A673 (cell line): Measurements from ENCODE around the gene SEMA6B. TPM values are rescaled to one million over a fixed set of nuclear protein-coding genes. Genes with fewer than 3 reads are reported as not detected.

ENCODE experiments used
- BruUV-seq: library from RNA; stranded (reverse); fragments of 400-500 nt; replicated peaks from 2 replicates; lab custom pipeline; 2021; lab: Mats Ljungman, UMichigan
- CTCF ChIA-PET: fragments of 300-600 bp; sonication (Branson Sonifier 250); formaldehyde crosslinking; loops from one replicate; lab custom pipeline; 2022; ENCODE audit warnings: antibody characterized with exemption; lab: Charles Lee
- POLR2A ChIA-PET: fragments of 300-600 bp; sonication (Branson Sonifier 250); formaldehyde crosslinking; loops from one replicate; lab custom pipeline; 2022; ENCODE audit warnings: antibody characterized with exemption; ENCODE audit not compliant: low non-redundant PET; lab: Charles Lee
- DNase-seq: peaks from one replicate; pipeline ENCODE4 v3.0.0-alpha.2; 2015; ENCODE audit warnings: low spot score
- H3K27ac ChIP-seq: fragments of 200-600 bp; sonication (generic); 2 replicates; pipeline ENCODE4 v1.5.1; 2016; ENCODE audit warnings: mixed run types, low read depth, mild to moderate bottlenecking, mixed read lengths, antibody characterized with exemption, low read length; ENCODE audit not compliant: poor library complexity, severe bottlenecking
- H3K27me3 ChIP-seq: fragments of 200-600 bp; sonication (generic); replicated peaks from 2 replicates; pipeline ENCODE4 v1.6.1; 2017; ENCODE audit warnings: mixed run types, low read depth, mild to moderate bottlenecking, mixed read lengths, antibody characterized with exemption, low read length; ENCODE audit not compliant: insufficient read depth, poor library complexity
- H3K36me3 ChIP-seq: fragments of 200-600 bp; sonication (generic); 2 replicates; pipeline ENCODE4 v1.6.1; 2016; ENCODE audit warnings: mixed run types, mild to moderate bottlenecking, mixed read lengths, antibody characterized with exemption, low read length; ENCODE audit not compliant: insufficient read depth, poor library complexity, severe bottlenecking
- H3K4me1 ChIP-seq: fragments of 200-600 bp; sonication (generic); 2 replicates; pipeline ENCODE4 v1.6.1; 2017; ENCODE audit warnings: mixed run types, mild to moderate bottlenecking, mixed read lengths, antibody characterized with exemption, low read length; ENCODE audit not compliant: insufficient read depth, poor library complexity, severe bottlenecking
- H3K4me3 ChIP-seq: fragments of 200-600 bp; sonication (generic); 2 replicates; pipeline ENCODE4 v1.5.1; 2016; ENCODE audit warnings: low read depth, mixed run types, mild to moderate bottlenecking, mixed read lengths, low read length; ENCODE audit not compliant: poor library complexity, severe bottlenecking
- H3K9me3 ChIP-seq: fragments of 200-600 bp; sonication (generic); 2 replicates; pipeline ENCODE4 v1.6.1; 2016; ENCODE audit warnings: mixed run types, low read depth, mild to moderate bottlenecking, mixed read lengths, antibody characterized with exemption, low read length; ENCODE audit not compliant: poor library complexity, severe bottlenecking
- CTCF ChIP-seq: fragments of 300-800, 200-600 bp; sonication (generic); conservative IDR thresholded peaks from 2 replicates; pipeline ENCODE4 v1.5.1; 2017; ENCODE audit warnings: low read depth, mild to moderate bottlenecking, antibody characterized with exemption, low read length, moderate library complexity, mixed read lengths
- EZH2 ChIP-seq: fragments of 200-600 bp; sonication (generic); IDR thresholded peaks from 2 replicates; pipeline ENCODE4 v1.6.1; 2017; ENCODE audit warnings: borderline replicate concordance, low read depth, mild to moderate bottlenecking, mixed read lengths, antibody characterized with exemption, low read length; ENCODE audit not compliant: poor library complexity, severe bottlenecking
- intact Hi-C: fragments of 100-400 bp; cut with micrococcal nuclease; formaldehyde crosslinking; loops from one replicate; pipeline ENCODE4 v1.10.0; 2022; ENCODE audit not compliant: unreplicated experiment
- total RNA-seq: library from RNA; stranded (reverse); gene quantifications from 2 replicates; pipeline ENCODE4 v1.2.3, GENCODE V29; 2021

SEMA6B gene
- total RNA-seq, 1 experiment from 2014 or later = 9.2 TPM

DNA sequence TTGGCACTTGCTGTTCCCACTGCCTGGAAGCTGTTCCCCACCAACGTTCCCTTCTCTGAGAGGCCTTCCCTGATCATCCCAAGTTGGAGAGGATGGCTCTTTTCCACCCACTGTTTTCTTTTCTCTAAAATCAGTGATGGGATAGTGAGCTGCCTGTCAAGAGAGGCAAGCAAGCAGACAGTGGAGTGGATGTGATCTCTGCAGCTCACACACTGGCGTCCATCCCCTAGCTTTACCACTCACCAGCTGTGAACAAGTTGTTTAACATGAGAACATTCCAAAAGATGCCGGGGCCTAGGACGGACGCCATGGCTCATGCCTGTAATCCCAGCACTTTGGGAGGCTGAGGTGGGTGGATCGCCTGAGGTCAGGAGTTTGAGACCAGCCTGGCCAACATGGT lies 28.0 kb upstream of the SEMA6B start:
- no peaks in the 10 kb centered on the region for H3K27me3 ChIP-seq
- ChIA-PET CTCF (no interaction called here), POLR2A (no interaction called here)
- no peaks in the 10 kb centered on the region for H3K36me3 ChIP-seq
- no peak overlapping the region for H3K4me3 ChIP-seq
- H3K4me1 ChIP-seq = peaks cover 34% of the 10 kb centered on the region
- intact Hi-C loops = no loop called here
- H3K9me3 ChIP-seq = no peaks in the 10 kb centered on the region
- no TSS peak for BruUV-seq
- no peak for DNase-seq
- H3K27ac ChIP-seq = no peak overlapping the region
- TF ChIP-seq CTCF (no peak), EZH2 (no peak)

- no TSS peak for BruUV-seq
- no peaks in the 10 kb centered on the region for H3K9me3 ChIP-seq
- CTCF ChIA-PET = no interaction called here
- H3K27me3 ChIP-seq = no peaks in the 10 kb centered on the region
- no peak overlapping the region for H3K27ac ChIP-seq
- intact Hi-C loops = no loop called here
- TF ChIP-seq EZH2 (no peak), CTCF (no peak)
- DNase-seq = peak; percentile 73
- no peak overlapping the region for H3K4me3 ChIP-seq
- POLR2A ChIA-PET = no interaction called here
- H3K36me3 ChIP-seq = no peaks in the 10 kb centered on the region
- H3K4me1 ChIP-seq = peaks cover 34% of the 10 kb centered on the region
These were observed 27.2 kb upstream of the SEMA6B start for GRCh38 chr19:4586691-4587090.

GRCh38 chr19:4586245-4586644 lies 26.8 kb upstream of the SEMA6B start:
- CTCF ChIA-PET = interaction anchor here (0.6 kb wide), 2 partner anchors 38 to 42 kb away, joined by 4 to 12 read pairs; no protein-coding TSS in a partner anchor
- intact Hi-C loops = no loop called here

More at GRCh38 chr19:4586245-4586644, 26.8 kb upstream of the SEMA6B start:
- Histone ChIP-seq H3K4me3 (no peak overlapping the region), H3K4me1 (peaks cover 34% of the 10 kb centered on the region), H3K27ac (no peak overlapping the region), H3K27me3 (no peaks in the 10 kb centered on the region), H3K36me3 (no peaks in the 10 kb centered on the region), H3K9me3 (no peaks in the 10 kb centered on the region)
- no TSS peak for BruUV-seq
- TF ChIP-seq CTCF = no peak
- TF ChIP-seq EZH2 = no peak
- POLR2A ChIA-PET = no interaction called here
- no peak for DNase-seq
